ENCODE measurements around the gene MYBPH. TPM values are rescaled to one million over a fixed set of nuclear protein-coding genes. Genes with fewer than 3 reads are reported as not detected.

Gene MYBPH
- total and polyA plus RNA-seq, 12 donors, result 0.64 TPM; not detected in 11

DNA sequence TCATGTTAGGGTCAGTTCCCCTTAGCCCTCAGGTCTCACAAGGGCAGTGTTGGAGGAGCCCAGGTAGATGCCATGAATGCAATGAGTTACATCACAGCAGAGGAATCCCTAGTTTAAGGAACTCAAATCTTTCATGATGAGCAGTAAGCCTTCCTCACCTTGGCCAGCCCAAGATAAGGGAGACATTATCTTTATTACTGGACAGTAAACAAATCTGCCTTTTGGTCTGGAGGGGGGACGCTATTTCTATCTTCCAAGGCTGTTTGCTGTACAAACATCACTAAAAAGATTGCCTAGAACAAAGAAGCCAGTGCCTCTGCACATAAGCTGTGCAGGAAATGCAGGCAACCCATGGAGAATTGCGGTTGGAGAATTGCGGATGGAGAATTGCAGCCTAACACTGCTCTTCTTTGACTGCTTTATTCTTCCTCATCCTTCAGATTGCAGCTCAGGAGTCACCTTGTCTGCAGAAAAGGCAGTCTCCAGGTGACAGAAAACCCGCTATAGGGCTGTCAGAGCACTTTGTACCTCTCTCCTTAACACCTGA lies 13.1 kb upstream of the MYBPH start:
- intact Hi-C loops (cut with DNase I), result no loop called here
- H3K4me3 ChIP-seq, result no peak overlapping the region
- H3K27me3 ChIP-seq, result no peaks in the 10 kb centered on the region
- 73 to 82% (median 80%) methylated on average over 4 of the region's 4 CpGs for WGBS, 4 donors
- DNase-seq, result no peak
- TF ChIP-seq, protein P1, sequence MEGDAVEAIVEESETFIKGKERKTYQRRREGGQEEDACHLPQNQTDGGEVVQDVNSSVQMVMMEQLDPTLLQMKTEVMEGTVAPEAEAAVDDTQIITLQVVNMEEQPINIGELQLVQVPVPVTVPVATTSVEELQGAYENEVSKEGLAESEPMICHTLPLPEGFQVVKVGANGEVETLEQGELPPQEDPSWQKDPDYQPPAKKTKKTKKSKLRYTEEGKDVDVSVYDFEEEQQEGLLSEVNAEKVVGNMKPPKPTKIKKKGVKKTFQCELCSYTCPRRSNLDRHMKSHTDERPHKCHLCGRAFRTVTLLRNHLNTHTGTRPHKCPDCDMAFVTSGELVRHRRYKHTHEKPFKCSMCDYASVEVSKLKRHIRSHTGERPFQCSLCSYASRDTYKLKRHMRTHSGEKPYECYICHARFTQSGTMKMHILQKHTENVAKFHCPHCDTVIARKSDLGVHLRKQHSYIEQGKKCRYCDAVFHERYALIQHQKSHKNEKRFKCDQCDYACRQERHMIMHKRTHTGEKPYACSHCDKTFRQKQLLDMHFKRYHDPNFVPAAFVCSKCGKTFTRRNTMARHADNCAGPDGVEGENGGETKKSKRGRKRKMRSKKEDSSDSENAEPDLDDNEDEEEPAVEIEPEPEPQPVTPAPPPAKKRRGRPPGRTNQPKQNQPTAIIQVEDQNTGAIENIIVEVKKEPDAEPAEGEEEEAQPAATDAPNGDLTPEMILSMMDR (IDR thresholded peaks at IDR 0.05), result no peak
- TF ChIP-seq POLR2A (IDR thresholded peaks at IDR 0.05), result no peak
- H3K4me1 ChIP-seq (replicated peaks in 1 of 2), result no peaks in the 10 kb centered on the region
- no peaks in the 10 kb centered on the region for H3K9me3 ChIP-seq (replicated peaks in 1 of 3)
- no peak overlapping the region for H3K27ac ChIP-seq
- H3K36me3 ChIP-seq (replicated peaks in 1 of 2), result no peaks in the 10 kb centered on the region

DNA sequence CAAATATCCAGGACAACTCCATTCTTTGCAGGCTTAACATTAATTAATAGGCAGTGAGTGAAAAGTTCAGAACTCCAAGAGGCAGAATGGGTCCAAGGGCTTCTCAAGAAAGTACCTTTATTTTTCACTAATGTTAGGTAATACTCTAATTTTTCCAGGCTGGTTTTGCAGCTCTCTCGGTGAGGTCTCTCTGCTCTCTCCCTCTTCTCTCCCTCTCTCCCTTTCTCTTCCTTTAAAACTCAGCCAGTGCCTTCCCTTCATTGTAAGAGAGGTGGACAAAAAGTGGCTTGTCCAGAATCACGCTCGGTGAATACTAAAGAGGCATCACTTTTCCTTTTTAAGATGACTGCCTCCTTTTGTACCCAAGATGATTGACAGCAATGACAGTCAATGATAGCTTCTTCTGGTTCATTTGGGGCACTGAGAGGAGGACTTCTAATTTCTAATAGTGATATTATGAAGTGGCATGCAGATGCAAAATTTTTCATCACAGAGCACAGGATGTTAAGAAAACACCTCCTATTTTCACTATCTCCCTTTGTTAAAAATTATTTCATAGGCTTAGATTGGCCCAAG lies 12.2 kb upstream of the MYBPH start:
- TF ChIP-seq, protein P1 (IDR thresholded peaks at IDR 0.05), result no peak
- no peak for TF ChIP-seq POLR2A (IDR thresholded peaks at IDR 0.05)
- intact Hi-C loops (cut with DNase I), result no loop called here
- 74 to 89% (median 85%) methylated on average over 3 of the region's 3 CpGs for WGBS, 4 donors
- no peak for DNase-seq
- no peak overlapping the region for H3K27ac ChIP-seq
- no peaks in the 10 kb centered on the region for H3K4me1 ChIP-seq (replicated peaks in 1 of 2)
- no peaks in the 10 kb centered on the region for H3K27me3 ChIP-seq
- no peak overlapping the region for H3K4me3 ChIP-seq
- H3K9me3 ChIP-seq (replicated peaks in 1 of 3), result no peaks in the 10 kb centered on the region
- no peaks in the 10 kb centered on the region for H3K36me3 ChIP-seq (replicated peaks in 1 of 2)

DNA sequence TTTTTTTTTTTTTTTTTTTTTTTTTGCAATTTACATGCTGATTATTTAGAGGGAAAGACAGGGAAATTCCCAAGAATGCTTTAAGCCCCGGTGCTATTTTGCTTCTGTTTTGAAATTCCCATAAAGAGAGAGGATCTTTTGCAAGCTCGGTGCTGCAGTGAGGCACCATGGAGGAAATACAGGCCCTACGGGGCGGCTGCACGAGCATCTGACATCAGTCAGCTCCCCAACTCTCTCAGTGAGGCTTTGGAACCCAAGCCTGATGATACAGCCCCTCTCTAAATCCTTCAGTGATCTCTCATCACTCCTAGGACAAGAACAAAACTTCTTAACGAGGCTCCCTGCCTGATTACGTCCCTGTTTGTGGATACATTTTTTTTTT lies 11.7 kb upstream of the MYBPH start:
- TF ChIP-seq, protein P1 (IDR thresholded peaks at IDR 0.05), result no peak
- no peak for TF ChIP-seq POLR2A (IDR thresholded peaks at IDR 0.05)
- H3K4me1 ChIP-seq (replicated peaks in 1 of 2), result no peaks in the 10 kb centered on the region
- no peaks in the 10 kb centered on the region for H3K36me3 ChIP-seq (replicated peaks in 1 of 2)
- H3K9me3 ChIP-seq (replicated peaks in 1 of 3), result no peaks in the 10 kb centered on the region
- H3K4me3 ChIP-seq, result no peak overlapping the region
- peak in 1 of 7 donors; percentile 8 for DNase-seq
- WGBS, 4 donors, result 60 to 77% (median 68%) methylated on average over 7 of the region's 7 CpGs
- H3K27ac ChIP-seq, result no peak overlapping the region
- intact Hi-C loops (cut with DNase I), result no loop called here
- no peaks in the 10 kb centered on the region for H3K27me3 ChIP-seq

DNA sequence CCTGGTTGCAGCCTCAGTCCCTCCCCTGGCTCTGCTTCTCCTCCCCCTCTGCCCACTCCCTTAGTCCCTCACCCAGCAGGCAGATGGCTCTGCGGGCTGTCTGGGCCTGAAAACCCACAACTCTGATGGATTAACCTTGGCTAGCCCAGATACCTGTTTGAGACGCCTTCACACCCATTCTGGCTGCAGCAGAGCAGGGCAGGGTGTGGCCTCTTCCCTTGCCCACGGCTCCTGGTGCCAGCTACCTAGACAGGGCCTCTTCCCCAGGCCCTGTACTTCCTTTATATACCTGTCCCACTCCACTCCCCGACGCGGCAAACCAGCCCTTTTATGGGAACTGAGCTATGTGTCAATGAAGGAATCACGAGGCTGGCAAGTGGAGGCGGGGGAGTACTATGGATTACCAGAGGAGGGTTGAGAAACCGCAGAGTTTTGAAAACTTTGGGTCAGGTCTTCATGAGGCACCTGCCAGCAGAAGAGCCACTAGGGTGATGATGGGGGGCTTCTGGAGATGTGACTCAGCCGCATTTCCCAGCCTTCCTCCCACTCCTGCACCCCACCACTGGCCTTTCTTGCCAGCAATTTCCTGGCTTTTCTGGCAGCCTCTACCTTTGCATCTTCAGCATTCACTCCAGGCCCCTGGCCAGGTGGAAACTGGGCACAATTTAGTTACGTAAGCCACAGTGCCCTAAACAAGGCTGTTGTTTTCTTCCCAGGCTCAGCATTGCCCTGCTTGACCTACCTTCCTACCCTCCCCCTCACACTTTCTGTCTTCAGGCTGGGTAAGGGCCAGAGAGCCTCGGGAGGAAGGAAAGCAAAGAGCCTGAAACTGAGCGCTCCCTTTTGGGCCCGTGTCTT lies 11.0 kb upstream of the MYBPH start, which contains the start of gene CHI3L1:
TSS of gene CHI3L1 (minus strand) at position 259 of the 858 bp plus-strand sequence. CDS start at position 178, 81 bp downstream.
- WGBS, 4 donors, result 55 to 73% (median 64%) methylated on average over 13 to 14 of the region's 14 CpGs

More for the DNA sequence above, 11.0 kb upstream of the MYBPH start, which contains the start of gene CHI3L1:
- no peaks in the 10 kb centered on the region for H3K27me3 ChIP-seq
- intact Hi-C loops (cut with DNase I), result no loop called here
- TF ChIP-seq, protein P1 (IDR thresholded peaks at IDR 0.05), result no peak
- no peak for TF ChIP-seq POLR2A (IDR thresholded peaks at IDR 0.05)
- DNase-seq, result peak in 1 of 7 donors; percentile 13
- H3K9me3 ChIP-seq (replicated peaks in 1 of 3), result no peaks in the 10 kb centered on the region
- no peaks in the 10 kb centered on the region for H3K4me1 ChIP-seq (replicated peaks in 1 of 2)
- H3K36me3 ChIP-seq (replicated peaks in 1 of 2), result no peaks in the 10 kb centered on the region
- no peak within 1 kb of the TSS for H3K27ac ChIP-seq
- H3K4me3 ChIP-seq, result no peak within 1 kb of the TSS

All from adrenal gland (tissue), 12 donors.